ENCODE measurements around the gene MGAT5B.

Gene MGAT5B

GRCh38 chr17:76943202-76943601 lies 75.0 kb downstream of the MGAT5B start:
- Mint-ChIP-seq H3K4me3 (no peak overlapping the region), H3K27ac (no peak overlapping the region), H3K27me3 (ENCODE audit: low read depth) (peaks cover 14% of the 10 kb centered on the region), H3K4me1 (no peaks in the 10 kb centered on the region), H3K9me3 (no peaks in the 10 kb centered on the region), H3K36me3 (ENCODE audit: low read depth) (no peaks in the 10 kb centered on the region)
- no peak for TF ChIP-seq CTCF (IDR thresholded peaks at IDR 0.05; ENCODE audit: unreplicated experiment in 3 of 3)

DNA sequence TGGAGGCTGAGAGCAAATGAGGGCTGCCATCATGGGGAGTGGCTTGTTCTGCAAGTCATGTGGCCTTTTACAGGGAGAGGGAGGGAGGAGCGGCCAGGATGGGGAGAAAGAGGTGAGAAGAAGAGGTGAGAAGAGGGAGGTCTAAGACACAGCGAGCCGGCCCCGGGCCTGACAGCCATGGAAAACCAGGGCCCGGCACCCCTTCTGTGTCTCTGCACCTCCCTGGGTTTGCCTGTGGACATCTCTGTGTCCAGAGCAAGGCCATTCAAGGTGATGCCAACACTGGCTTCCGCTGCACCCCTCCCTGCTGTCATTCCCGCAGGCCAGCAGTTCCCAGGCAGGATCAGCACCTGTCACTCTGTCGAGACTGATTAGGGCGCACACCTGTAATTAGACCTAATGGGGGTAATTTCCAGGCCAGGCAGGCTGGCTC lies 75.6 kb downstream of the MGAT5B start:
- Mint-ChIP-seq H3K4me3 (no peak overlapping the region), H3K27ac (no peak overlapping the region), H3K27me3 (ENCODE audit: low read depth) (peaks cover 14% of the 10 kb centered on the region), H3K9me3 (no peaks in the 10 kb centered on the region), H3K4me1 (no peaks in the 10 kb centered on the region), H3K36me3 (ENCODE audit: low read depth) (no peaks in the 10 kb centered on the region)
- TF ChIP-seq CTCF (IDR thresholded peaks at IDR 0.05; ENCODE audit: unreplicated experiment in 3 of 3) = no peak

DNA sequence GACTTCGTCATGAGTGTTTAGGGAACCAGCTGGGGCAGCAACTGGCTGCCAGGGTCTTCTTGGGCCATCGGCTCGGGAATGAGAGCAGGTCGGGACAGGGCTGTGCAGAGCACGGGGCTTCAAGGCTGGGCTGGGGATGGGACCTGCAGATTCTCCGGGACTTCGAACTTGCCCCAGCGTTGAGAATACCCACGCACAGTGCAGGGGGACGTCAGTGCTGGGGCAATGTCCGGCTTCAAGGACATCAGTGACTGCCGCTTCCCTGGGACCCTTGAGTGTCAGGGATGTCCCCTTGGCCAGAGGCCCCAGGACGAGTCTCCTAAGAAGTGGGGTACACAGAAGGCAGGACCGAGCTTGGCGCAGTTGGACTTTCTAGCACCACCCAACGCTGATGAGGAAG lies 76.3 kb downstream of the MGAT5B start:
- Mint-ChIP-seq H3K27me3 (ENCODE audit: low read depth) (peaks cover 14% of the 10 kb centered on the region), H3K27ac (no peak overlapping the region), H3K4me3 (no peak overlapping the region), H3K4me1 (no peaks in the 10 kb centered on the region), H3K36me3 (ENCODE audit: low read depth) (no peaks in the 10 kb centered on the region), H3K9me3 (no peaks in the 10 kb centered on the region)
- no peak for TF ChIP-seq CTCF (IDR thresholded peaks at IDR 0.05; ENCODE audit: unreplicated experiment in 3 of 3)

- Mint-ChIP-seq H3K27me3 (ENCODE audit: low read depth) (peaks cover 8% of the 10 kb centered on the region), H3K36me3 (ENCODE audit: low read depth) (no peaks in the 10 kb centered on the region), H3K27ac (no peak overlapping the region), H3K4me1 (no peaks in the 10 kb centered on the region), H3K4me3 (no peak overlapping the region), H3K9me3 (no peaks in the 10 kb centered on the region)
- TF ChIP-seq CTCF (IDR thresholded peaks at IDR 0.05; ENCODE audit: unreplicated experiment in 3 of 3) = no peak
Measured at GRCh38 chr17:76946111-76946771, 78.0 kb downstream of the MGAT5B start.

- H3K9me3 Mint-ChIP-seq = no peaks in the 10 kb centered on the region
Measured at GRCh38 chr17:76946772-76947135, 78.5 kb downstream of the MGAT5B start.

More at GRCh38 chr17:76946772-76947135, 78.5 kb downstream of the MGAT5B start:
- Mint-ChIP-seq H3K27ac (no peak overlapping the region), H3K4me1 (no peaks in the 10 kb centered on the region), H3K36me3 (ENCODE audit: low read depth) (no peaks in the 10 kb centered on the region), H3K27me3 (ENCODE audit: low read depth) (peaks cover 8% of the 10 kb centered on the region), H3K4me3 (no peak overlapping the region)
- TF ChIP-seq CTCF (IDR thresholded peaks at IDR 0.05; ENCODE audit: unreplicated experiment in 3 of 3) = no peak

All from nephron (organoid).